Measurements from ENCODE around the gene PRPF8.
A peak's percentile ranks its signal among the peaks of the same experiment; 100 is the strongest.

The PRPF8 gene

GRCh38 chr17:1729966-1730325, 45.3 kb upstream of the PRPF8 start:
- H3K4me3 ChIP-seq (replicated peaks; ENCODE audit: insufficient read depth, low read length), result peak overlapping the region; percentile 7
- H3K27ac ChIP-seq (replicated peaks), result peak overlapping the region; percentile 87
- no peak for DNase-seq (ENCODE audit: low read depth in 1 of 2, low spot score in 1 of 2)
- no peak for TF ChIP-seq GABPA (IDR thresholded peaks at IDR 0.05; ENCODE audit: low read depth)
- no peak for TF ChIP-seq POLR2AphosphoS5 (IDR thresholded peaks at IDR 0.05; ENCODE audit: low read depth)
- no peak for TF ChIP-seq CTCF (IDR thresholded peaks at IDR 0.05; ENCODE audit: insufficient read depth, low read length)
- TF ChIP-seq SPI1 (IDR thresholded peaks at IDR 0.05; ENCODE audit: borderline replicate concordance, low read depth), result no peak
- TF ChIP-seq REST (IDR thresholded peaks at IDR 0.05; ENCODE audit: insufficient replicate concordance, low read depth), result no peak
- no peaks in the 10 kb centered on the region for H3K27me3 ChIP-seq (ENCODE audit: insufficient read depth, poor library complexity, severe bottlenecking)

- TF ChIP-seq SPI1 (IDR thresholded peaks at IDR 0.05; ENCODE audit: borderline replicate concordance, low read depth) (no peak), GABPA (IDR thresholded peaks at IDR 0.05; ENCODE audit: low read depth) (no peak), REST (IDR thresholded peaks at IDR 0.05; ENCODE audit: insufficient replicate concordance, low read depth) (no peak), CTCF (IDR thresholded peaks at IDR 0.05; ENCODE audit: insufficient read depth, low read length) (no peak), POLR2AphosphoS5 (IDR thresholded peaks at IDR 0.05; ENCODE audit: low read depth) (no peak)
- no peak overlapping the region for H3K27ac ChIP-seq (replicated peaks)
- H3K4me3 ChIP-seq (replicated peaks; ENCODE audit: insufficient read depth, low read length), result no peak overlapping the region
- no peaks in the 10 kb centered on the region for H3K27me3 ChIP-seq (ENCODE audit: insufficient read depth, poor library complexity, severe bottlenecking)
- DNase-seq (ENCODE audit: low read depth in 1 of 2, low spot score in 1 of 2), result no peak
Observed at GRCh38 chr17:1727876-1728630, 43.4 kb upstream of the PRPF8 start.

GRCh38 chr17:1727258-1727789, 42.7 kb upstream of the PRPF8 start:
- TF ChIP-seq SPI1 (IDR thresholded peaks at IDR 0.05; ENCODE audit: borderline replicate concordance, low read depth) (no peak), POLR2AphosphoS5 (IDR thresholded peaks at IDR 0.05; ENCODE audit: low read depth) (no peak), GABPA (IDR thresholded peaks at IDR 0.05; ENCODE audit: low read depth) (no peak), REST (IDR thresholded peaks at IDR 0.05; ENCODE audit: insufficient replicate concordance, low read depth) (no peak), CTCF (IDR thresholded peaks at IDR 0.05; ENCODE audit: insufficient read depth, low read length) (no peak)
- no peak overlapping the region for H3K4me3 ChIP-seq (replicated peaks; ENCODE audit: insufficient read depth, low read length)
- no peaks in the 10 kb centered on the region for H3K27me3 ChIP-seq (ENCODE audit: insufficient read depth, poor library complexity, severe bottlenecking)
- DNase-seq (ENCODE audit: low read depth in 1 of 2, low spot score in 1 of 2), result no peak
- no peak overlapping the region for H3K27ac ChIP-seq (replicated peaks)
